ENCODE measurements around the gene EFCAB14.
"Not testable (repeated sequence)": the region's sequence is repeated elsewhere in the genome, so short reads cannot be mapped to it uniquely, and the experiment has no call there.

The EFCAB14 gene

DNA sequence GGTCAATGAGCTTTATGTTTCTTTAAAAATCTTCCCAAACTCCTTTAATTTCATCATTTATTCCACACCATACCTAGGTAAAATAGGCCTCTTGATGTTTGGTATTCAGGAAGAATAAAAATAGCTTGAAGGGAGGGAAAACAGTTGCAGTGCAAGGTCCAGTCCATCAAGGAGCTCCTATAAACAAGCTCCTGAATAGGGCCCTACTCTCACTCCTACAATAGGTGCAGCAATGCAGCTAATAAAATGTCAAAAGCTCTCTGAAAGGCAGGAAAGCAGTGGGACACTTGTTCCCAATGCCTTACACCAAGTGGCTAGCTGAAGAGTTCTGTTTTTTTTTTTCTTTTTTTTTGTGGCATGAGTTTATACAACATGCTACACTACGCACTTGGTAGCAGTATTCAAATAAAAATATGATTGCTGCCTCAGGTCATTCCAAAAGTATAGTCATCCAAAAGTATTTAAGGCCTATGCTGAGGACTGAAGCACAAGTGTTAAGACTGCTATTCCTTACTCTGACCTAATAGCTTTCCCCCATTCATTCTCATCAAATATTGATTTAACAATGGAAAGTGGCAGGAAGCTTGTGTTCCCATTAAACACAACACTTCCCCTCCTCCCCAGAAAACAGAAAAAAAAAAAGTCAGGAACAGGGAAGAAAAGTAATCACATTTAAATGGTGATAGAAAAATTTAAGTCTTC lies 37.4 kb downstream of the EFCAB14 start:
- no peak overlapping the region for H3K27ac Mint-ChIP-seq

GRCh38 chr1:46679789-46680573 lies 38.9 kb downstream of the EFCAB14 start:
- no peaks in the 10 kb centered on the region for H3K27me3 Mint-ChIP-seq
- no peak overlapping the region for H3K4me3 Mint-ChIP-seq
- H3K27ac Mint-ChIP-seq, result no peak overlapping the region
- no peak for DNase-seq
- H3K36me3 Mint-ChIP-seq (ENCODE audit: low read depth), result peaks cover 44% of the 10 kb centered on the region
- H3K4me1 Mint-ChIP-seq, result peaks cover 27% of the 10 kb centered on the region
- no peaks in the 10 kb centered on the region for H3K9me3 Mint-ChIP-seq
- no peak for ATAC-seq

More for the DNA sequence above, 37.4 kb downstream of the EFCAB14 start:
- no peak overlapping the region for H3K4me3 Mint-ChIP-seq
- ATAC-seq (no peak), DNase-seq (no peak)
- peaks cover 48% of the 10 kb centered on the region for H3K36me3 Mint-ChIP-seq (ENCODE audit: low read depth)
- no peaks in the 10 kb centered on the region for H3K9me3 Mint-ChIP-seq
- H3K27me3 Mint-ChIP-seq, result no peaks in the 10 kb centered on the region
- H3K4me1 Mint-ChIP-seq, result peaks cover 13% of the 10 kb centered on the region

GRCh38 chr1:46677339-46677738 lies 41.6 kb downstream of the EFCAB14 start:
- H3K36me3 Mint-ChIP-seq (ENCODE audit: low read depth), result peaks cover 40% of the 10 kb centered on the region
- H3K4me3 Mint-ChIP-seq, result no peak overlapping the region

DNA sequence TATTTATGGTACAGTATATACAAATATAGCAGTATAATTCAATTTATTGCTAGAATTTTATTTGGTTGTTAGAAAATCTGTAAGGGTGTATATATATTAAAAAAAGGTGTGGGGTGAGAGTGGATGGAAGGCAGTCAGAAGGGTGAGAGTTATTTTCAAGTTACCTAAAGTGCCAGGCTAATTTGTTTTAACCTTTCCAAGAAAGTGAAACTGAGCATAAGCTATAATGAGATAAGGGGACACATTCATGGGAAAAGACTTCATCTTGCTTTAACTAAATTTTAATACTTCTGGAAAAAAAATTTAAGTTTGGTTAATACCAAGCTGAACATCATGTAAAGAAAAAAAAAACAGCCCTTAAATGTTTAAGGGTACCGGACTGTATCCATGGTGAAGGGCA lies 42.4 kb downstream of the EFCAB14 start:
- peaks cover 33% of the 10 kb centered on the region for H3K4me1 Mint-ChIP-seq
- H3K36me3 Mint-ChIP-seq (ENCODE audit: low read depth), result peaks cover 34% of the 10 kb centered on the region
- no peaks in the 10 kb centered on the region for H3K27me3 Mint-ChIP-seq
- DNase-seq (no peak), ATAC-seq (no peak)
- no peak overlapping the region for H3K4me3 Mint-ChIP-seq
- H3K27ac Mint-ChIP-seq, result peak overlapping the region; percentile 84
- H3K9me3 Mint-ChIP-seq, result no peaks in the 10 kb centered on the region

More at GRCh38 chr1:46677339-46677738, 41.6 kb downstream of the EFCAB14 start:
- no peaks in the 10 kb centered on the region for H3K27me3 Mint-ChIP-seq
- H3K27ac Mint-ChIP-seq, result peak overlapping the region; percentile 84
- peaks cover 33% of the 10 kb centered on the region for H3K4me1 Mint-ChIP-seq
- DNase-seq, result no peak
- H3K9me3 Mint-ChIP-seq, result no peaks in the 10 kb centered on the region
- ATAC-seq, result no peak

DNA sequence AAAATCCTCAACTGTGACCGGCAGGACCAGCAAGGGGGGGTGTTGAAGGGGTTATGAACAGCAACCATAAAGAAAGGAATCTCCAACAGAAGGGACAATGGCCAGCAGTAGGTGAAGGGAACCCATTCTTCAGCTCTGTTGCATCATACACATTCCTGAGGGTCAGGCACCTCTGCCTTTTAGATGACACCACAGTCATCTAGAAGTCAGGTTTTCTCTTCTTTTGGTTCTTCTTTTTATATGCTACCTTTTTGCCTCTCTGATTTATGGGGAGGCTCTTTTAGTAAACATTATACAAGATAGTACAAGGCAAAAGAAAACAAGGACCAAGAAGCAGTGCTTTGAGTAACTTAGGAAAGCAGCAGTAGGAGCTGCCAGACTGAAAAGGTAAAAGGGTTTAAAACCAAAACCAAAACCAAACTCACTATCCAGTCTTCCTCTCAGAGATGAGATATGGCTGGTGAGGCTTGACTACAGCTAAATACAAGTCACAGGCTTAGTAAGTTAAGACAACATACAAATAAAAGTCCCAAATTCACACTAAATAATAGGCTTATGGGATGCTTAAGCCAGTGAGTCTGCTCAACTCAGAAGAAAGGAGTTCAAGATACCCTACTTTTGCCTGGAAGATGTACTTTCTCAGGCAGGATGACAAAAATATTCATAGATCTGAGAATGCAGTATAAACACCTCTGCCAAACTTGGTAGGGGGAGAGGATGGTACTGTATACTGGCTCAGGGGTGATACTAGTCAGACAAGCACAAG lies 43.2 kb downstream of the EFCAB14 start:
- Mint-ChIP-seq H3K9me3 (no peaks in the 10 kb centered on the region), H3K36me3 (ENCODE audit: low read depth) (peaks cover 28% of the 10 kb centered on the region), H3K27me3 (no peaks in the 10 kb centered on the region), H3K4me1 (peaks cover 33% of the 10 kb centered on the region), H3K4me3 (peak overlapping the region; percentile 24), H3K27ac (peak overlapping the region; percentile 84)
- DNase-seq (no peak), ATAC-seq (no peak)

DNA sequence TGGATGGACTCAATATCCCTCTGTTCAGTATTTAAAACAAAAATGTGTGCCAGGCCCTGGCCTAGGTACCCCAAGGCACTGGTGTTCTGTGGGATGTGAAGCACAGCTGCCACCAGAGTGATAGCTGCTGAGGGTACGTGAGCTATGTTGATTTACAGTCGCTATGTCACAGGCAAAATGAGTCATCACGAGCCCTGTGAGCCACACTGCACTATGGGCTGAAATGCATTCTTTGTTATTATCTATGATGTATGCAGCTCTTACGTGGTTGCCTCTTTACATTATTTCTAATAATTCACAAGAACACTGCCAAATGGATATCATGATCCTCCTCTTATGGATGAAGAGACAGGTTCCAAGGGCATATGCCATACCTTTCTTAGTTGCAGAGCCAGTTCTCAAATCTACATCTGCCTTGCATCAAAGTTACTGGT lies 45.1 kb downstream of the EFCAB14 start:
- peaks cover 33% of the 10 kb centered on the region for H3K4me1 Mint-ChIP-seq
- no peak overlapping the region for H3K4me3 Mint-ChIP-seq
- ATAC-seq (peak; percentile 85), DNase-seq (peak; percentile 22)
- H3K9me3 Mint-ChIP-seq, result no peaks in the 10 kb centered on the region
- peak overlapping the region; percentile 44 for H3K27ac Mint-ChIP-seq
- no peaks in the 10 kb centered on the region for H3K27me3 Mint-ChIP-seq
- H3K36me3 Mint-ChIP-seq (ENCODE audit: low read depth), result peaks cover 14% of the 10 kb centered on the region

- Mint-ChIP-seq H3K4me1 (peaks cover 33% of the 10 kb centered on the region), H3K9me3 (no peaks in the 10 kb centered on the region), H3K36me3 (ENCODE audit: low read depth) (peaks cover 9% of the 10 kb centered on the region), H3K4me3 (no peak overlapping the region), H3K27me3 (no peaks in the 10 kb centered on the region), H3K27ac (peak overlapping the region; percentile 11)
- ATAC-seq (no peak), DNase-seq (no peak)
Observed at GRCh38 chr1:46672696-46673095, 46.2 kb downstream of the EFCAB14 start.

DNA sequence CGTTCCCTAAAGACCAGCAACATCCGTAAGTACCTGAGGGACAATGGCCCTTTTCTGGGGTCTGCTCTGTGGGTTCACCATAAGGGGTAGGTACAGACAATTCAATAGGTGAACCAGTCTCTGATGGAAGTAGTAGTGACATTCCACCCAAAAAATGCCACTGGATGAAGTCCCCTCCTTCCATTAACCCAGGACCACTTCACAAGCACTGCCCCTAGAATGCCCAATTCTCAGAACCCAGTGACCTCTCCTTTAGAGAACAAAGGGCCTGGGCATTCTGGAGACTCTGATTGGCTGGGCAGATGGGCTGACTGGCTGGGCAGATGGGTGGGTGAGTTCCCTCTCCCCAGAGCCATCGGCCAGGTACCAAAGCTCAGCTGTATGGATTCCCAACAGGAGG lies 47.4 kb downstream of the EFCAB14 start, which contains the start of gene TEX38:
TEX38 (plus strand) TSS at position 301 of the 400 bp plus-strand sequence; CDS start at position 382, 81 bp downstream.
- Mint-ChIP-seq H3K4me3 (no peak within 1 kb of the TSS), H3K4me1 (peaks cover 36% of the 10 kb centered on the region), H3K27ac (peak within 1 kb of the TSS; percentile 11), H3K27me3 (no peaks in the 10 kb centered on the region), H3K9me3 (no peaks in the 10 kb centered on the region), H3K36me3 (ENCODE audit: low read depth) (peaks cover 5% of the 10 kb centered on the region)
- DNase-seq (no peak), ATAC-seq (no peak)

- Mint-ChIP-seq H3K4me1 (peaks cover 26% of the 10 kb centered on the region), H3K27ac (no peak overlapping the region), H3K27me3 (no peaks in the 10 kb centered on the region), H3K4me3 (no peak overlapping the region), H3K9me3 (no peaks in the 10 kb centered on the region), H3K36me3 (ENCODE audit: low read depth) (peaks cover 3% of the 10 kb centered on the region)
- DNase-seq (no peak), ATAC-seq (no peak)
Observed at GRCh38 chr1:46670134-46670533, 48.8 kb downstream of the EFCAB14 start.

- peak within 1 kb of the TSS; percentile 82 for H3K4me3 Mint-ChIP-seq
- peaks cover 15% of the 10 kb centered on the region for H3K4me1 Mint-ChIP-seq
- DNase-seq (peak; percentile 65), ATAC-seq (peak; percentile 92)
- H3K9me3 Mint-ChIP-seq, result no peaks in the 10 kb centered on the region
- H3K27me3 Mint-ChIP-seq, result no peaks in the 10 kb centered on the region
- H3K27ac Mint-ChIP-seq, result peak within 1 kb of the TSS; percentile 67
- H3K36me3 Mint-ChIP-seq (ENCODE audit: low read depth), result peaks cover 16% of the 10 kb centered on the region
Observed at GRCh38 chr1:46667782-46668760, 50.8 kb downstream of the EFCAB14 start, which contains the start of gene ATPAF1. TSS of gene ATPAF1 (minus strand) at chr1:46668364. CDS start at chr1:46668322, 42 bp downstream.

- no peaks in the 10 kb centered on the region for H3K27me3 Mint-ChIP-seq
- H3K9me3 Mint-ChIP-seq, result no peaks in the 10 kb centered on the region
- H3K4me1 Mint-ChIP-seq, result peaks cover 15% of the 10 kb centered on the region
- H3K36me3 Mint-ChIP-seq (ENCODE audit: low read depth), result peaks cover 20% of the 10 kb centered on the region
- H3K27ac Mint-ChIP-seq, result no peak overlapping the region
- ATAC-seq, result no peak
- no peak for DNase-seq
- H3K4me3 Mint-ChIP-seq, result no peak overlapping the region
Observed at GRCh38 chr1:46665983-46666382, 52.9 kb downstream of the EFCAB14 start.

DNA sequence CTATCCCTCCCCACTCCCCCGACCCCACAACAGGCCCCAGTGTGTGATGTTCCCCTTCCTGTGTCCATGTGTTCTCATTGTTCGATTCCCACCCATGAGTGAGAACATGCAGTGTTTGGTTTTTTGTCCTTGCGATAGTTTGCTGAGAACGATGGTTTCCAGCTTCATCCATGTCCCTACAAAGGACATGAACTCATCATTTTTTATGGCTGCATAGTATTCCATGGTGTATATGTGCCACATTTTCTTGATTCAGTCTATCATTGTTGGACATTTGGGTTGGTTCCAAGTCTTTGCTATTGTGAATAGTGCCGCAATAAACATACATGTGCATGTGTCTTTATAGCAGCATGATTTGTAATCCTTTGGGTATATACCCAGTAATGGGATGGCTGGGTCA lies 56.0 kb downstream of the EFCAB14 start:
- not testable (repeated sequence) for ATAC-seq, H3K9me3 Mint-ChIP-seq, DNase-seq, H3K4me3 Mint-ChIP-seq, H3K27ac Mint-ChIP-seq, H3K27me3 Mint-ChIP-seq
- H3K36me3 Mint-ChIP-seq (ENCODE audit: low read depth), result peaks cover 22% of the 10 kb centered on the region
- peaks cover 21% of the 10 kb centered on the region for H3K4me1 Mint-ChIP-seq

GRCh38 chr1:46660116-46660515 lies 58.8 kb downstream of the EFCAB14 start:
- not testable (repeated sequence) for H3K27ac Mint-ChIP-seq, ATAC-seq
- peaks cover 37% of the 10 kb centered on the region for H3K36me3 Mint-ChIP-seq (ENCODE audit: low read depth)

More at GRCh38 chr1:46660116-46660515, 58.8 kb downstream of the EFCAB14 start:
- H3K27me3 Mint-ChIP-seq, DNase-seq, H3K9me3 Mint-ChIP-seq, H3K4me1 Mint-ChIP-seq, H3K4me3 Mint-ChIP-seq: not testable (repeated sequence)

All from activated naive CD8-positive, alpha-beta T cell treated with anti-CD3 and anti-CD28 coated beads, Interleukin-2, amount 50 U/mL, for 24 hours (primary cell).